Progenitor cell of endocrine pancreas (in vitro differentiated cells): ENCODE data around the gene GP2. TPM values are rescaled to one million over a fixed set of nuclear protein-coding genes. Genes with fewer than 3 reads are reported as not detected.
"Not testable (repeated sequence)": the region's sequence is repeated elsewhere in the genome, so short reads cannot be mapped to it uniquely, and the experiment has no call there.

ENCODE experiments used
- DNase-seq: peaks from one replicate; pipeline ENCODE4 v3.0.0; 2021; ENCODE audit warnings: low spot score; ENCODE audit not compliant: unreplicated experiment
- H3K27ac Mint-ChIP-seq: 2 replicates; pipeline ENCODE4 v1.8.0; 2021; ENCODE audit warnings: mild to moderate bottlenecking, moderate library complexity, mixed read lengths
- H3K27me3 Mint-ChIP-seq: 2 replicates; pipeline ENCODE4 v1.8.0; 2021; ENCODE audit warnings: mixed read lengths
- H3K36me3 Mint-ChIP-seq: 2 replicates; pipeline ENCODE4 v1.8.0; 2022; ENCODE audit warnings: mixed read lengths; ENCODE audit not compliant: insufficient read depth
- H3K4me1 Mint-ChIP-seq: 2 replicates; pipeline ENCODE4 v1.8.0; 2021; ENCODE audit warnings: low read depth, mixed read lengths
- H3K4me3 Mint-ChIP-seq: 2 replicates; pipeline ENCODE4 v1.8.0; 2021; ENCODE audit warnings: low read depth, mild to moderate bottlenecking, moderate library complexity, mixed read lengths
- H3K9me3 Mint-ChIP-seq: 2 replicates; pipeline ENCODE4 v1.8.0; 2021; ENCODE audit warnings: low read depth, mixed read lengths
- CTCF ChIP-seq: fragments of 200-600 bp; sonication (generic); IDR thresholded peaks from one replicate; pipeline ENCODE4 v1.5.0; 2021; ENCODE audit warnings: antibody characterized with exemption, mild to moderate bottlenecking; ENCODE audit not compliant: unreplicated experiment
- total RNA-seq: library from RNA; stranded (reverse); gene quantifications from 2 replicates; pipeline ENCODE4 v1.2.1, GENCODE V29; 2021

The GP2 gene
- total RNA-seq, 1 donor from 2014 or later: 13.4 TPM

GRCh38 chr16:20317117-20317516 lies 10.2 kb downstream of the GP2 start:
- peaks cover 3% of the 10 kb centered on the region for H3K36me3 Mint-ChIP-seq
- H3K4me3 Mint-ChIP-seq: no peak overlapping the region
- H3K27me3 Mint-ChIP-seq: peaks cover 34% of the 10 kb centered on the region
- DNase-seq: no peak
- H3K4me1 Mint-ChIP-seq: no peaks in the 10 kb centered on the region
- TF ChIP-seq CTCF: no peak
- no peak overlapping the region for H3K27ac Mint-ChIP-seq
- H3K9me3 Mint-ChIP-seq: no peaks in the 10 kb centered on the region

GRCh38 chr16:20316715-20317114 lies 10.6 kb downstream of the GP2 start:
- no peak overlapping the region for H3K27ac Mint-ChIP-seq
- H3K27me3 Mint-ChIP-seq: peaks cover 34% of the 10 kb centered on the region
- DNase-seq: no peak
- TF ChIP-seq CTCF: no peak
- no peaks in the 10 kb centered on the region for H3K4me1 Mint-ChIP-seq
- no peaks in the 10 kb centered on the region for H3K9me3 Mint-ChIP-seq
- no peak overlapping the region for H3K4me3 Mint-ChIP-seq
- peaks cover 3% of the 10 kb centered on the region for H3K36me3 Mint-ChIP-seq

GRCh38 chr16:20315764-20316163 lies 11.5 kb downstream of the GP2 start:
- Mint-ChIP-seq H3K4me1 (no peaks in the 10 kb centered on the region), H3K4me3 (no peak overlapping the region), H3K27ac (no peak overlapping the region), H3K9me3 (no peaks in the 10 kb centered on the region), H3K36me3 (peaks cover 3% of the 10 kb centered on the region), H3K27me3 (peaks cover 29% of the 10 kb centered on the region)
- no peak for TF ChIP-seq CTCF
- DNase-seq: no peak

- no peak for DNase-seq
- H3K36me3 Mint-ChIP-seq: peaks cover 3% of the 10 kb centered on the region
- H3K27ac Mint-ChIP-seq: no peak overlapping the region
- H3K27me3 Mint-ChIP-seq: peaks cover 29% of the 10 kb centered on the region
- no peaks in the 10 kb centered on the region for H3K9me3 Mint-ChIP-seq
- no peak overlapping the region for H3K4me3 Mint-ChIP-seq
- no peak for TF ChIP-seq CTCF
- H3K4me1 Mint-ChIP-seq: no peaks in the 10 kb centered on the region
Measured at GRCh38 chr16:20314575-20314974, 12.7 kb downstream of the GP2 start.

- Mint-ChIP-seq H3K9me3 (no peaks in the 10 kb centered on the region), H3K4me3 (no peak overlapping the region), H3K4me1 (no peaks in the 10 kb centered on the region), H3K36me3 (peaks cover 3% of the 10 kb centered on the region), H3K27ac (no peak overlapping the region), H3K27me3 (peaks cover 25% of the 10 kb centered on the region)
- no peak for TF ChIP-seq CTCF
- no peak for DNase-seq
Measured at GRCh38 chr16:20313741-20314140, 13.6 kb downstream of the GP2 start.

GRCh38 chr16:20312536-20313095 lies 14.7 kb downstream of the GP2 start:
- H3K4me1 Mint-ChIP-seq, H3K27ac Mint-ChIP-seq, H3K9me3 Mint-ChIP-seq, H3K4me3 Mint-ChIP-seq, H3K36me3 Mint-ChIP-seq, DNase-seq: not testable (repeated sequence)
- H3K27me3 Mint-ChIP-seq: peaks cover 18% of the 10 kb centered on the region
